DMS53 treated with DMSO at 0.1 percent for 48 hours (cell line): ENCODE results near the gene NYAP2.

ENCODE experiments used
- DNase-seq: peaks from one replicate; lab custom pipeline; 2025; ENCODE audit not compliant: unreplicated experiment; lab: John Stamatoyannopoulos, UW

NYAP2 gene

DNA sequence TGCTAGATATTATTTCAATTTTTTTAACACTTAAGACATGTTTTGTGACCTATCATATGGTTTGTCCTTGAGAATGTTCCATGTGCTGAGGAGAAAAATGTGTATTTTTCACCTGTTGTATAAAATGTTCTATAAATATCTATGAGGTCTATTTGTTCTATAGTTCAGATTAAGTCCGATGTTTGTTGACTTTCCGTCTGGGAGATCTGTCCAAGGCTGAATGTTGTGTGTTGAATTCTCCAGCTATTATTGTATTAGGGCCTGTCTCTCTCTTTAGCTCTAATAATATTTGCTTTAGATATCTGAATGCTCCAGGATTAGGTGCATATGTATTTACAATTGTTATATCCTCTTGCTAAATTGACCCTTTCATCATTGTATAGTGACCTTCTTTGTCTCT, 144.1 kb downstream of the NYAP2 start:
- DNase-seq, result no peak

DNA sequence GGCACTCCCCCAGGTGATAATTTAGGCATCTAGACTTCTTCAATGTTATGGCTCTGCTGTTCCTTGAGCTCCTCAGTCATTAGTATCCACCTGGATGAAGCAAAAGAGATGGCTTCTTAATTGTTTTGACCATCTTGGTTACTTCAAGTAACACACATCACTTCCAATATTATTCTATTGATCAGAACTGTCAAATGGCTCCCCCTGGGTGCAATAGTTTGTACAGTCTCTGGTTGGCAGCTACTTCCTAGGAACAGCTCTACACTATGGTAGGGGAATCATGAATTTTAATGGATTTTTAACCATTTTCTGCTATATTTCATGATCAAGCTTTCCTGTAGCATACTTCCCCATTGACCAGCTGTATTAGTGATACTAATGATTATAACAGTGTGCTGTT, 157.0 kb downstream of the NYAP2 start:
- DNase-seq, result no peak

DNA sequence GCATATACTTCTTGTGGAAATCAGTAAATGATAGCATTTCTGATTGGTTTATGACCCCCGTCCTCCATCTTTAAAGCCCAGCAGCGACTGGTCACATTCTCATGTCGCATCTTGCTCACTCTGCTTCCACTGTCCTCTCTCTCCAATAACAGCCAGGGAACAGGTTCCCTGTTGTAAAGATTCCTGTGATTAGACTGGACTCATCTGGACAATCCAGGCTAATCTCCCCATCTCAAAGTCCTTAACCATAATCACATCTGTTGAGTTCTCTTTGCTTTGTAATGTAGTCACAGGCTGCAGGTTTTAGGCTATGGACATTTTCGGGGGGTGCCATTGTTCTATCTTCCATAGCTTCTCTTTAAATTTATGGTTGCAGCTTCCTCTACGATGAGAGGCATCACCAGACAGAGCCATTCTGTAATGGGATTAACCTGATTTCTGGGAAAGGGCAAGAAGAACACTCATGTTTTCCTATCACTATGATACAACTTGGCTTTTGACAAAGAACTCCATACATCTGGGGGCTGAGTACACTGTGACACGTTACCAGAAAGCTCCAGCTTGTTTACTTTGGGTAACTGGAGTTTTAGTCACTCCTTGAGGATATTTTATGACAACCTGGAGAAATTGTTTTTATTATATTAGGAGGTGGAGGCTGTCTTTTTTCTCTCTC, 159.0 kb downstream of the NYAP2 start:
- DNase-seq, result no peak

DNA sequence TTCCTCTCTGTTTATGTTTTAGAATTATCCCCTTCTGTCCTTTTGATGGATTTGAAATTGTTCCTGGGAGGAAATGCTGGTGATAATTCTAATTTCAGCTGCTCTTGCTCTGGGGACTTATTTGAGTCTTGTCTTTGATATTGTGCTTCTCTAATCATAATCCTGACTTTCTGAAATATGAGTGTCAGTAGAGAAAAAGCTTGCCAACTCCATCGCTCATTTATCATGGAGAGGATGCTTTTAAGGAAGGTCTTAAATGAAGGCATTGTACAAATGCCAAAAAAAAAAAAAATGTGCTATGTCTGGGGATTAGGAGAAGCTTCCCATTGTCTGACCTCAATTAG, 159.5 kb downstream of the NYAP2 start:
- no peak for DNase-seq

DNA sequence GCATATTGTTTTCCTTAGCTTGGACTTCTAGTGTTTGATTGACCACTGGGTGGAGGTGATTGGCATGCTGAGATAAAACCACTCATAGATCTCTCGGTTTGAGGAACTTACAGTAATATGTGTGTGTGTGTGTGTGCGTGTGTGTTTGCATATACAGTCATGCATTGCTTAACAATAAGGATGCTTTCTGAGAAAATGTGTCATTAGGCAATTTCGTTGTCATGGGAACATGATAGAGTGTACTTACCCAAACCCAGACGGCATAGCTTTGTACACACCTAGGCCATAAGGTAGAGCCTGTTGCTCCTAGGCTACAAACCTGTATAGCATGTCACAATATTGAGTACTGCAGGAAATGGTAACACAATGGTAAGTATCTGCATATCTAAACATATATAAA, 167.3 kb downstream of the NYAP2 start:
- peak; percentile 81 for DNase-seq

DNA sequence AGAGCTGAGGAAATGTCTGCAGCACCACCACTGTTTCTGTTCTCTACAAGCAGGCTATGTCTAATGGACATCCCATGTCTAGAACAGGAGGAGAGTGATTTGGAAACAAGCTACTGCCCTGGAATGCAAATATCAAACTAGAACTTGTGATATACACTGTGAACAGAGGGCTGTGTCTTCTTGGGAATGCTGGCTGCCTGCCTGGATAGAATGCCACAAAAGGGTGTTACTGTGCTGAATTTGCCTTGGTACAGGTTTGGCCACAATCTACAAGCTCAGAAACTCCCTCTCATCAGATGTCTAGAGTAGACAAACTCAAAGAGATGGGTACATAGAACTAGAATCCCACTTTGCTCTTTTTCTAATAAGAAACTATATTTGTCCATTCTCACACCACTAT, 170.5 kb downstream of the NYAP2 start:
- DNase-seq, result no peak

DNA sequence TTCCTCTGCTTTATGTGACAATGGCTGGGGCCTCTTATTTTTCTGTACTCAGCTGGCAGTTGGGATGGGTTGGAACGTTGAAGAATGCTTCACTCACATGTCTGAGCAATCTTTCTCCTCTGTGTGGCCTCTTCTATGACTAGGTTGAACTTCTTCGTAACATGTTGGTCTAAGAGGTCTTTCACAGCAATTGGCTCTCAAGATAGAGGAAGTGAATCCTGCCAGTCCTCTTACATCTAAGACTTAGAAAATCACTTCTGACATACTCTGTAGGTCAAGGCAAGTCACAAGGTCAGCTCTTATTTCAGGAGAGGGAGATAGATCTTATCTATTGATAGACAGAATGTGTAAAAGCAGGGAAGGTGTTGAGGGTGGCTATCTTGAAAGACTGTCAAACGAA, 174.1 kb downstream of the NYAP2 start:
- no peak for DNase-seq

DNA sequence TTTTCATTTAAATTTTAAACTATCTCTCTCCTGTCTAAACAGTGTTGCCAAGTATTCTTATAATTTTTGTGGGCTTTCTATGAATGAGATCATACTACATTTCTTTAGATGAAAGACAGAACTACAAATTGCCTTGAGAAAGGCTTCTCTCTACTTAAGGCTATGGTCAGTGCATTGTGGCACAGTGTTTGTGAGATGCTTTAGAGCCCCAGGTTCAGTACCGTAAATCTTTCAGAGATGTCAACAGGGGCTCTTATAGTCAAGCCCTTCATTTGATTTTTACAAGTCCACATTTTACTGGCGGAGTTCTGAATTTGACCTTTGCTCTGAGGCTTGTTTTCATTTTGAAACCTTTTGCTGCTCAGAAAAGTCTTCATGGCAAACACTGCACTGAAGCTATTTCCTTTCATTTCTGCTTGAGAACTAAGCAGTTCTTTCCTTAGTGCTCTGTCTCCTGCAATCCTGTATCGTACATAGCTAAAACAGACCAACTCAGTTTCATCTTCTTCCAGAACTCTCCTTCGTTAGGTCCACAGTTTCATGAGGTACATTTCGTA, 175.2 kb downstream of the NYAP2 start:
- DNase-seq, result no peak

DNA sequence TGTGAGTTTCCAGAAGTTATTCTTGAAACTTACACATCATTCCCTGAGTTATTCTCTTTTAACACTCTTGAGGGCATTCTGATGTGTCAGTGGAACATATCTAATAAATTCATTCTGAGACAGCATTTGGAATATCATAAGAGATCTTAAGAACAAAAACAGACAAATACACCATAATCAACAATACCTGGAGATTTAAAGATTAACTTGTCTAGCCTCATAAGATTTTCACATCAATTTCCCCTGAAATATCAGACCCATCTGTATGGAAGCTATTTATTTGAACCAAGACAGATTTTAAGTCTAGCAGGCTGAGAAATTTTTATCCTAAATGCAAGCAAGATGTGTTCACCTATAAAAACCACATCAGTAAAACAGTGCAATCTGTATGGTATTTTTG, 181.6 kb downstream of the NYAP2 start:
- no peak for DNase-seq

DNA sequence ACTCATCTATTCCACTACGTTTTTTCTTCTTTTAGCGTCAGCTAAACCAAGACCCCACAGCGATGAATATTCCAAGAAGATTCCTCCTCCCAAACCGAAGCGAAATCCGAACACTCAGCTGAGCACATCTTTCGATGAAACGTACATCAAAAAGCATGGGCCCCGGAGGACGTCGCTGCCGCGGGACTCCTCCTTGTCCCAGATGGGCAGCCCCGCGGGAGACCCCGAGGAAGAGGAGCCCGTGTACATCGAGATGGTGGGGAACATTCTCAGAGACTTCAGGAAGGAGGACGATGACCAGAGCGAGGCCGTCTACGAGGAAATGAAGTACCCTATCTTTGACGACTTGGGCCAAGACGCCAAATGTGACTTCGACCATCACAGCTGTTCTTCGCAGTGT, 182.4 kb downstream of the NYAP2 start:
- no peak for DNase-seq

DNA sequence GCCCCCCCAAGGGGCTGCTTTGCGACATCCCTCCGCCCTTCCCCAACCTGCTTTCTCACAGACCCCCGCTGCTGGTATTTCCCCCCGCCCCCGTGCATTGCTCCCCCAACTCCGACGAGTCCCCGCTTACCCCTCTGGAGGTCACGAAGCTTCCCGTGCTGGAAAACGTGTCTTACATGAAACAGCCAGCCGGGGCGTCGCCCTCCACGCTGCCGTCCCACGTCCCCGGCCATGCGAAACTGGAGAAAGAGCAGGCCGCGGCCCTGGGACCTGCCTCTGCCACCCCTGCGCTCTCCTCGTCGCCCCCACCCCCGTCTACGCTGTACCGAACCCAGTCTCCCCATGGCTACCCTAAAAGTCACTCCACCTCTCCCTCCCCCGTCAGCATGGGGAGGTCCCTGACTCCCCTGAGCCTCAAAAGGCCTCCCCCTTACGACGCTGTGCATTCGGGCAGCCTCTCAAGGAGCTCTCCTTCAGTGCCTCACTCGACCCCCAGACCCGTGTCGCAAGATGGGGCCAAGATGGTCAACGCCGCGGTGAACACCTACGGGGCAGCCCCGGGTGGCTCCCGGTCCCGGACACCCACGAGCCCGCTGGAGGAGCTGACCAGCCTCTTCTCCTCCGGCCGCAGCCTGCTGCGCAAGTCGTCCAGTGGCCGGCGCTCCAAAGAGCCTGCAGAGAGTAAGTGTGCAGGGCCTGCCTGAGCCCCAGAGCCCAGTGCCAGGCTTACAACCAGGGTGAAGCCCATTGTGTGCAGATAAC, 183.0 kb downstream of the NYAP2 start:
- no peak for DNase-seq

DNA sequence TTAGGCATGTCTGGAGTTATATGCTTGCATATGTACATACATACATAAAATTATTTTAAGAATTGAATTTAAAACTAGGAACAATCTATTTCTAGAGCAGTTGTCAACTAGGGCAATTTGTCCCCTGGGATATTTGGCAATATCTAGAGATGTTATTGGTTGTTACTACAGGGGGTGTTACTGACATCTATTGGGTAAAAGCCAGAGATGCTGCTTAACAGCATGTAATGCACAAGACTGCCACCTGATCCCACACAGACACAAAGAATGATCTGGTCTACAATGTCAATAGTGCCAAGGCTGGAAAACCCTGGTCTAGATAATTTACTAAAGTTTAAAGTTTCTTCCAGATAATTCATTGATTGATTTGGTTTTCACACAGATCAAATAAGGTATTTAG, 185.3 kb downstream of the NYAP2 start:
- DNase-seq, result no peak

DNA sequence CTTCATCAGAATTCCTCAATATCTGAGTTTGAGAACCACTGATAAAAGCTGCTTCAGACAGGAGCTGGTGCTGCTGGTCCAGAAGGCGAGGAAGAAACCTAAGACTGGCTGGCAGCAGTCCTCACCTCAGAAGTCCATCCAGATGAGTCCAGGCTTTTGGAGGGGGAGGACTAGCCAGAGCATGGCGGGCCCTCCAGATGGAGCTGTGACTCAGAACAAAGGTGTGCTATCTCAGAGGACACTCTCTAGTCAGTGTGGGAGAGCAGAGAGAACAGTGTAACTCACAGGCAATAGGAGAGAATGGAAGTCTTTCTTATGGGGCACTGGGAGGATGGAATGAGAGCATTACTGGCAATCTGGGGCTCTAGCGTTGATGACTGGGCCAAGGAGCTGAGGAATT, 191.4 kb downstream of the NYAP2 start:
- no peak for DNase-seq

DNA sequence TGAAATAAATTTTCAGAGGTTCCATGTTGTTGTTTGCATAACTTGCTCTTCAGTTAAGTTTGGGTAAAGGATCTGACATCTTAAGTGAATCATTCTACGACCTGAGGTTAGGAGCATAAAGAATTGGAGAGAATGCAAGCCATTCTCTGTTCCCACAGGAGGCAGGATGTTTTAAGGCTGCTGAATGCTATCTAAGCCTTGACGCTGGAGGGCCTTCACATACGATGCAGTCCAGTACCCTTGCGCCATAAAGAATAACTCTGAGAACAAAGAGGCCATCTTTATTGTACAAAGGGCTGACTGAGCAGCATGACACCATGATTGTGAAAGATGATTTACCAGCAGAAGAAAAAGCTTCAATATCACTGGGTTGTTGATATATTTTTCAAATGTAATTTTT, 198.4 kb downstream of the NYAP2 start:
- no peak for DNase-seq

DNA sequence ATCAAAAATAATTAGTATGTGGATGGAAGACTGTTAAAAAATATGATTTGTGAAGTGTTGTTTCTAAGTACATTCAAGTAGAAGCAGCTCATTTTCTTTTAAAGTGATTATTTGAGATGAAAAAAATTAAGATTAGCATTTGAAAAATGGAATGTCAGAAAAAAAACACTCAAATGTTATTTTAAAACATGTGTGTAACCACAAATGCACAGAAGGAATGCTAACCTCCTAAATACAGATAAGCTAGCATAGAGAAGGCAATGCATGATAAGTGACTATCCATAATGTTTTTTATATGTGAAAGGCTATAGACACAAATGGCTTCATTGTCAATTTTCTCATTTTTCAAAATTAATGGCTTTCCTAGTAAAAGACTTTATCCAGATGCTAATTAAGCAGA, 198.9 kb downstream of the NYAP2 start:
- DNase-seq, result no peak

DNA sequence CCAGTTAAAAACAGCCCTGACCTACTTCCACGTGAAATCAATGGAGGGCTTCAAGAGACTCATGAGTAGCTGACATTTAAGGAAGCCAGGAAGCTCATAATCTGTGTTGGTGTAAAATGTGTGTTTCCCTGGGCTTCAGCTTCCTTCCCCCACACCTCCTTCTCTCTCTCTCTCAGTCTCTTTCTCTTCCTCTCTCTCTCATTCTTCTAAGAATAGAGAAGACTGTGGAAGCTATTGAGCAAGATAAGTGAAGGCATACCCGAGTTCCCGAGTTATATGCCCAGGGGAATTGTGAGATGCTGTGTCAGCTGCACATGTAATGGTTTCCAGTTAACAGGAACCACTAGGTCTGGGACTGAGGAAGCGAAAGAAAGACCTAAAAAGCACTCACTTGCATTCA, 199.4 kb downstream of the NYAP2 start:
- no peak for DNase-seq

DNA sequence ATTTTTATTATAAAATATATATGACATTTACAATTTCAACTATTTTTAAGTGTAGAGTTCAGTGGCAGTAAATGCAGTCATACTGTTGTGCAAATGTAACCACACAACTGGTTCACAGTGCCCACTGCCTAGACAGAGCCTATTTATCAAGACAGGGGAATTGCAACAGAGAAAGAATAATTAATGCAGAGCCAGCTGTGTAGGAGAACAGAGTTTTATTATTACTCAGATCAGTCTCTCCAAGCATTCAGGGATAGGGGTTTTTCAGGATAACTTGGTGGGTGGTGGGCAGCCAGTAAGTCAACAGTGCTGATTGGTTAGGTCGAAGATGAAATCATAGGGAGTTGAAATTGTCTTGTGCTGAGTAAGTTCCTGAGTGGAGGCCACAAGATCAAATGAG, 200.3 kb downstream of the NYAP2 start:
- no peak for DNase-seq

DNA sequence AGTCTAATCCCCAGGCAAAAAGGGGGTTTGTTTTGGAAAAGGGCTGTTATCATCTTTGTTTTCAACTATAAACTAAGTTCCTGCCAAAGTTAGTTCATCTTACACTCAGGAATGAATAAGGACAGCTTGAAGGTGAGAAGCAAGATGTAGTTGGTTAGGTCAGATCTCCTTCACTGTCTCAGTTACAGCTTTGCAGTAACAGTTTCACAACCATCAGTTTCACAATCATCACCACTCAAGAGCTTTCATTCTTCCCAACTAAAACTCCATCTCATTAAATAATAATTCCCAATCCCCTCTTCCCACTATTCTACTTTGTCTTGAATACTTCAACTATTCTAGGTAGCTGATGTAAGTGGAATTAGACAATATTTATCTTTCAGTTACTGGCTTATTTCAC, 200.9 kb downstream of the NYAP2 start:
- no peak for DNase-seq

DNA sequence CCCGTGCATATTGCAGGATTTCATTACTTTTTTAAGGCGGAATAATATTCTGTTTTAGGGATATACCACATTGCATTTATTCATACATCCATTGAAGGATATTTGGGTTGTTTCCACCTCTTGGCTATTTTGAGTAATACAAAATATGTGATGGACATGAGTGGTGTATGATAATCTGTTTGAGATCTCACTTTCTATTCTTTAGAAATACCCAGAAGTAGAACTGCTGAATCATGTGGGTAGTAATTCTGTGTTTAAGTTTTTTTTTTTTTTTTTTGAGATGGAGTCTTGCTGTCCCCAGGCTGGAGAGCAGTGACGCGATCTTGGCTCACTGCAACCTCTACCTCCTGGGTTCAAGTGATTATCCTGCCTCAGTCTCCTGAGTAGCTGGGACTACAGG, 201.4 kb downstream of the NYAP2 start:
- no peak for DNase-seq

DNA sequence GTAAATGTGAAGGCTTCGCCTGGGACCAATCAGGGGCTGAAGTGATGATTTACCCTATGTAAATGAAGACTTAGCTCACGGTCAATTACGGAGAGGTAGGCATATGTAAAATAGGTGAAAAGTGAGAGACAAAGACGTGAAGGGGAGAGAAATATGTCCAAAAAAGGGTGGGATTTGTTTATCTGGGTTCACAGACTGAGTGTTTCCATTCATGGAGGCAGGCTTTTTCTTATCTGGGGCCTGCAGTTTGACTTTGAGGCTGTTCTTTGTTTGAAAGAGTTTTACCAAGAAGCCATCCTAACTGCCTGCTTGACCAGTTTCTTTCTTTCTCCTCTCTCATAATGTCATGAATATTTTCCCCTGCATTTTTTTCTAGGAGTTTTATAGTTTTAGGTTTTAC, 202.7 kb downstream of the NYAP2 start:
- DNase-seq, result no peak

DNA sequence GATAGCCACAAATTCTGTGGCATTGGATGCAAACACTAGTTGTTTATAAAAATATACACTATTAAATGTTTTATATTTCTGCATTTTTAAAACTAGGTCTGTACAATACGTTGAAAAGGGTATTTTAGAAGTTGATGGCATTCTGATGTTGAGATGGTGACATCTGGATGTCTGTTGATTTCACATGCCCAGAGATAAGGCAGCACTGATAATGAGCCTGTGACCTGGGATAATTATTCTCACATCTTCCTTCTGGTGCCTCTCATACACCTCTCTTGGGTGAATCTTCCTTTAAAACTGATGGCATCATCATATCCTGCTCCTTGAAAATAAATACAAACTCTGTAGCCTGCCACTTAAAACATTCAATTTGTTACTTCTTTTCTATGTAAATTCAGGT, 208.6 kb downstream of the NYAP2 start:
- no peak for DNase-seq

DNA sequence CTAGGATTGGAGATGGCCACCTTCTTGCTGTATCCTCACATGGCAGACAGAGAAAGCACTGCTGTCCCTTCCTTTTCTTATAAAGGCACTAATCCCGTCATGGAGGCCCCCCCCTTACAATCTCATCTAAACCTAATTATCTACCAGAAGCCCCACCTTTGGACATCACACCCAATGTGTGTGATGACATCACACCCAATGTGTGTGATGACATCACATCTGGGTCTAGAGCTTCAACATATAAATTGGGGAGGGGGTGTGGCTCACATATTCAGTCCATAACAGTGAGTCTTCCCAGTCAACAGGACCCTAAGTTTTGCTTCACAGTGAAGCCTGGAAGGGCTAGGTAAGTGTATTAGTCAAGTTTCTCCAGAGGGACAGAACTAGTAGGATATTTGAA, 213.1 kb downstream of the NYAP2 start:
- DNase-seq, result no peak

DNA sequence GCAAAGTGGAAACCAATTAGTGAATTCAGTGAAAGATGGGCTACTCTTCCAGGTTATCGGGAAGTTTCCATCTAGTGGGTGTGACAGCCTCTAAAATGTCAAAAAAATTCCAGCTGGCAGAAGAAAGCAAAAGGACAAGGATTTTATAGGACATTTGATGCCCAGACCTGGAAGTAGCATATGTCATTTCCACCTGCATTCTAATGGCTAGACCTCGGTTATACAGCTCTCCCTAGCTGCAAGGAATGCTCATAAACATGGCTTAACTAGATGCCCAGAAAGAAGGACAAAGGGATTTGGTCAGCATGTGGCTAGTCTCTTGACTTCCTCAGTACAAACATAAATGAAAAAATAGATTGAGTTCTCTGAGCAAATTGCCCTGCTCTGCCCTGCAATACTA, 215.4 kb downstream of the NYAP2 start:
- no peak for DNase-seq
